HCT116 (cell line): ENCODE results near the gene SZRD1. TPM values are rescaled to one million over a fixed set of nuclear protein-coding genes. Genes with fewer than 3 reads are reported as not detected.
"Not testable (repeated sequence)": the region's sequence is repeated elsewhere in the genome, so short reads cannot be mapped to it uniquely, and the experiment has no call there.

Experiments used
- ATAC-seq: fragments of 200-7000 bp; cut with Tn5 transposase; 2 replicates; pipeline ENCODE4 v1.9.1; 2020; ENCODE audit warnings: mild to moderate bottlenecking, moderate library complexity
- BruUV-seq: library from RNA; stranded (reverse); fragments of 400-500 nt; replicated peaks from 2 replicates; lab custom pipeline; 2021; lab: Mats Ljungman, UMichigan
- CTCF ChIA-PET: fragments of 300-600 bp; sonication (Branson Sonifier 250); formaldehyde crosslinking; loops from one replicate; lab custom pipeline; 2021; ENCODE audit warnings: antibody characterized with exemption; lab: Charles Lee
- POLR2A ChIA-PET: fragments of 300-600, 350-600 bp; sonication (Branson Sonifier 250); formaldehyde crosslinking; loops from one replicate; lab custom pipeline; 2021; ENCODE audit warnings: antibody characterized with exemption; lab: Charles Lee
- RAD21 ChIA-PET, 2 experiments: fragments of 300-600 bp; sonication (Branson Sonifier 250); formaldehyde crosslinking; loops; one replicate each; lab custom pipeline; 2023; ENCODE audit warnings: low total read pairs in 2 of 2; ENCODE audit not compliant: uncharacterized antibody in 2 of 2, unreplicated experiment in 2 of 2, low non-redundant PET in 1 of 2; lab: Charles Lee
- DNase-seq: peaks from one replicate; pipeline ENCODE4 v3.0.0-alpha.2; 2010; ENCODE audit warnings: low read depth, low spot score
- H2AFZ ChIP-seq: fragments of 200-600 bp; shearing (Covaris generic), sonication (generic); 2 replicates; pipeline ENCODE4 v1.6.1; 2017; ENCODE audit warnings: low read depth, mixed run types, mixed read lengths, antibody characterized with exemption, low read length; ENCODE audit not compliant: poor library complexity, severe bottlenecking
- H3K27ac ChIP-seq: 2 replicates; pipeline ENCODE4 v1.5.1; 2012; ENCODE audit warnings: low read depth, low read length
- H3K27me3 ChIP-seq: fragments of 200-600 bp; sonication (generic); 2 replicates; pipeline ENCODE4 v1.6.1; 2016; ENCODE audit warnings: mixed run types, low read length, mixed read lengths; ENCODE audit not compliant: insufficient read depth
- H3K36me3 ChIP-seq, 2 experiments: fragments of 200-500 bp in 1 of 2; fragments of 200-600 bp in 1 of 2; sonication (Bioruptor generic) in 1 of 2; sonication (generic) in 1 of 2; 2 replicates each; pipeline versions ENCODE4 v1.5.1 to v1.6.1; 2014 to 2016; ENCODE audit warnings: low read length in 2 of 2, inconsistent platforms in 1 of 2, mixed read lengths in 1 of 2, mixed run types in 1 of 2; ENCODE audit not compliant: insufficient read depth in 2 of 2, control insufficient read depth in 1 of 2
- H3K4me1 ChIP-seq, 2 experiments: fragments of 200-600 bp in 1 of 2; sonication (generic) in 1 of 2; 2 replicates each; pipeline versions ENCODE4 v1.5.1 to v1.6.1; 2012 to 2017; ENCODE audit warnings: low read length in 2 of 2, inconsistent platforms in 1 of 2, mild to moderate bottlenecking in 1 of 2, mixed read lengths in 1 of 2, mixed run types in 1 of 2, moderate library complexity in 1 of 2; ENCODE audit not compliant: insufficient read depth in 2 of 2, control insufficient read depth in 1 of 2
- H3K4me2 ChIP-seq: fragments of 200-600 bp; sonication (generic); 2 replicates; pipeline ENCODE4 v1.6.1; 2017; ENCODE audit warnings: mixed run types, low read length, mixed read lengths
- H3K4me3 ChIP-seq, 2 experiments: fragments of 200-600 bp in 1 of 2; sonication (generic) in 1 of 2; replicated peaks in 1 of 2; 2 replicates each; pipeline ENCODE4 v1.5.1; 2011 to 2016; ENCODE audit warnings: low read length in 2 of 2, control low read depth in 1 of 2, low read depth in 1 of 2, mild to moderate bottlenecking in 1 of 2, mixed read lengths in 1 of 2, mixed run types in 1 of 2
- H3K79me2 ChIP-seq: fragments of 200-600 bp; sonication (generic); 2 replicates; pipeline ENCODE4 v1.6.1; 2017; ENCODE audit warnings: mild to moderate bottlenecking, mixed run types, low read length, moderate library complexity, mixed read lengths; ENCODE audit not compliant: insufficient read depth
- H3K9ac ChIP-seq: fragments of 200-600 bp; sonication (generic); 2 replicates; pipeline ENCODE4 v1.6.1; 2016; ENCODE audit warnings: low read length, mixed read lengths
- H3K9me2 ChIP-seq: fragments of 200-600 bp; sonication (generic), shearing (Covaris generic); 2 replicates; pipeline ENCODE4 v1.6.1; 2017; ENCODE audit warnings: mixed run types, mild to moderate bottlenecking, moderate library complexity; ENCODE audit not compliant: insufficient read depth
- H3K9me3 ChIP-seq, 2 experiments: fragments of 200-500 bp in 1 of 2; fragments of 200-600 bp in 1 of 2; sonication (Bioruptor generic) in 1 of 2; sonication (generic) in 1 of 2; 2 replicates each; pipeline ENCODE4 v1.6.1; 2014 to 2017; ENCODE audit warnings: low read length in 2 of 2, mixed read lengths in 2 of 2, inconsistent platforms in 1 of 2, low read depth in 1 of 2, mild to moderate bottlenecking in 1 of 2, mixed run types in 1 of 2, moderate library complexity in 1 of 2; ENCODE audit not compliant: control insufficient read depth in 1 of 2, insufficient read depth in 1 of 2
- H4K20me1 ChIP-seq: fragments of 200-600 bp; sonication (generic), shearing (Covaris generic); 2 replicates; pipeline ENCODE4 v1.6.1; 2017; ENCODE audit warnings: mixed run types, mild to moderate bottlenecking, moderate library complexity; ENCODE audit not compliant: insufficient read depth
- CTCF ChIP-seq, 3 experiments: fragments of 200-600 bp in 1 of 3; sonication (generic) in 1 of 3; IDR thresholded peaks in 2 of 3; conservative IDR thresholded peaks in 1 of 3; 2 replicates each; pipeline ENCODE4 v1.5.1; 2012 to 2017; ENCODE audit warnings: low read depth in 2 of 3, low read length in 2 of 3, antibody characterized with exemption in 1 of 3, borderline replicate concordance in 1 of 3, control low read depth in 1 of 3, mild to moderate bottlenecking in 1 of 3, mixed read lengths in 1 of 3, mixed run types in 1 of 3, moderate library complexity in 1 of 3; ENCODE audit not compliant: insufficient read depth in 1 of 3
- FOSL1 ChIP-seq: IDR thresholded peaks from 2 replicates; pipeline ENCODE4 v1.6.1; 2012; ENCODE audit warnings: low read depth
- MAX ChIP-seq: IDR thresholded peaks from 2 replicates; pipeline ENCODE4 v1.6.1; 2012
- SRF ChIP-seq: IDR thresholded peaks from 2 replicates; pipeline ENCODE4 v1.6.1; 2012; ENCODE audit warnings: low read depth
- YY1 ChIP-seq: IDR thresholded peaks from 2 replicates; pipeline ENCODE4 v1.6.1; 2011; ENCODE audit warnings: low read length, low read depth, moderate library complexity, mild to moderate bottlenecking; ENCODE audit not compliant: insufficient replicate concordance; ENCODE audit errors: extremely low read depth
- ZFX ChIP-seq: fragments of 450-650 bp; IDR thresholded peaks from 2 replicates; pipeline ENCODE4 v1.6.1; 2017
- intact Hi-C: fragments of 100-400 bp; cut with micrococcal nuclease; formaldehyde crosslinking; loops from 2 replicates; pipeline ENCODE4 v1.10.0; 2022
- total RNA-seq: library from RNA; stranded (reverse); gene quantifications from one replicate; pipeline ENCODE4 v1.2.1, GENCODE V29; 2021; ENCODE audit not compliant: unreplicated experiment

Gene SZRD1
- total RNA-seq, 1 experiment from 2014 or later = 141 TPM

DNA sequence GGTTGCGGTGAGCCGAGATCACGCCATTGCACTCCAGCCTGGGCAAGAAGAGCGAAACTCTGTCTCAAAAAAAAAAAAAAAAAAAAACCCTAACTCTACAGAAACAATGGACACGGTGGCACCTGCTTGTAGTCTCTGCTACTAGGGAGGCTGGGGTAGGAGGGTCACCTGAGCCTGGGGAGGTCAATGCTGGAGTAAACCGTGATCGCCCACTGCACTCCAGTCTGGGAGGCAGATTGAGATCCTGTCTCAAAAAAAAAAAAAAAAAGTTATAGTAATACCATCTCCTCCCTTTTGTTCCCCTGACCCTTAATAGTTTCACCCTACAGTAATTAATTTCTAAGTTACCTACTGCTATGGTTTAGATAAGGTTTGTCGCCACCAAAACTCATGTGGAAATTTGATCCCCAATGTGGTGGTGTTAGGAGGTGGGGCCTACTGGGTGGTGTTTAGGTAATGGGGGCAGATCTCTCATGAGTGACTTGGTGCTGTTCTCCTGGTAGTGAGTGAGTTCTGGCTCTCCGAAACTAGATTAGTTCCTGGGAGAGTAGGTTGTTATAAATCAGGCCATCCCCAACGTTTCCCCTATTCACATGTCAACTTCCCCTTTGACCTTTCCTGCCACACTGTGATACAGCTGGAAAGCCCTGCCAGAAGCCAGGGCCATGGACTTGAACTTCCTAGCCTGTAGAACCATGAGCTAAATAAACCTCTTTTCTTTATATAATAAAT lies 24.5 kb upstream of the SZRD1 start:
- no peak overlapping the region for H3K4me3 ChIP-seq
- H3K9me2 ChIP-seq = no peaks in the 10 kb centered on the region
- peaks cover 59% of the 10 kb centered on the region for H3K79me2 ChIP-seq
- no peaks in the 10 kb centered on the region for H3K9me3 ChIP-seq
- POLR2A ChIA-PET = no interaction called here
- BruUV-seq = no TSS peak
- H3K27ac ChIP-seq = no peak overlapping the region
- CTCF ChIA-PET = no interaction called here
- DNase-seq (no peak), ATAC-seq (no peak)
- no peak overlapping the region for H3K4me2 ChIP-seq
- no peak for TF ChIP-seq ZFX
- no peak for TF ChIP-seq CTCF (IDR thresholded peaks at IDR 0.05 in 2 of 3, conservative IDR thresholded peaks at IDR 0.05 in 1 of 3; ENCODE audit: borderline replicate concordance in 1 of 3, insufficient read depth in 1 of 3, low read depth in 2 of 3, low read length in 2 of 3)
- TF ChIP-seq YY1 = no peak
- no peak for TF ChIP-seq MAX
- TF ChIP-seq FOSL1 = no peak
- no peak for TF ChIP-seq SRF
- no peaks in the 10 kb centered on the region for H3K4me1 ChIP-seq
- no peaks in the 10 kb centered on the region for H3K27me3 ChIP-seq
- RAD21 ChIA-PET = no interaction called here
- no peak overlapping the region for H3K9ac ChIP-seq
- H2AFZ ChIP-seq = no peak overlapping the region
- no peaks in the 10 kb centered on the region for H3K36me3 ChIP-seq
- intact Hi-C loops = no loop called here
- H4K20me1 ChIP-seq = no peaks in the 10 kb centered on the region

DNA sequence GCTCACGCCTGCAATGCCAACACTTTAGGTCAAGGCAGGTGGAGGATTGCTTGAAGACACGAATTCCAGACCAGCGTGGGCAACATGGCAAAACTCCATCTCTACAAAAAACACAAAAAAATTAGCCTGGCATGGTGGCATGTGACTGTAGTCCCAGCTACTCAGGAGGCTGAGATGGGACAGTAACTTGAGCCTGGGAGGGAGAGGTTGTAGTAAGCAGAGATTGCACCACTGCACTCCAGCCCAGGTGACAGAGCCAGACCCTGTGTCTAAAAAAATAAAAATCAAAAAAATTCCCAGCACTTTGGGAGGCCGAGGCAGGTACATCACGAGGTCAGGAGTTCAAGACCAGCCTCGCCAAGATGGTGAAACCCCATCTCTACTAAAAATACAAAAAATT lies 23.8 kb upstream of the SZRD1 start:
- peaks cover 66% of the 10 kb centered on the region for H3K79me2 ChIP-seq
- H3K27me3 ChIP-seq, intact Hi-C loops, BruUV-seq, H3K4me2 ChIP-seq, H3K9ac ChIP-seq, ATAC-seq, H3K9me2 ChIP-seq, RAD21 ChIA-PET, H3K4me1 ChIP-seq, POLR2A ChIA-PET, H3K9me3 ChIP-seq, CTCF ChIA-PET, DNase-seq, H3K27ac ChIP-seq, H3K36me3 ChIP-seq, H2AFZ ChIP-seq, H4K20me1 ChIP-seq, H3K4me3 ChIP-seq: not testable (repeated sequence)
